HL-60 (cell line): Measurements from ENCODE around the gene ANKRD35.

Experiments used
- DNase-seq, 2 experiments: peaks; one replicate each; pipeline ENCODE4 v3.0.0-alpha.2; 2010 to 2020; ENCODE audit warnings: low read depth in 1 of 2, low spot score in 1 of 2
- H3K27ac ChIP-seq: fragments of 250-450 bp; sonication (Bioruptor Pico); replicated peaks from 2 replicates; pipeline ENCODE4 v1.5.1; 2020; ENCODE audit warnings: mild to moderate bottlenecking, moderate library complexity
- H3K27me3 ChIP-seq: fragments of 250-450 bp; sonication (Bioruptor Pico); 2 replicates; pipeline ENCODE4 v1.5.1; 2021; ENCODE audit warnings: mild to moderate bottlenecking, moderate library complexity; ENCODE audit not compliant: insufficient read depth, poor library complexity, severe bottlenecking
- H3K4me3 ChIP-seq: replicated peaks from 2 replicates; pipeline ENCODE4 v1.5.1; 2011; ENCODE audit warnings: mild to moderate bottlenecking, control low read depth, low read length; ENCODE audit not compliant: insufficient read depth
- CTCF ChIP-seq: IDR thresholded peaks from one replicate; pipeline ENCODE4 v1.5.1; 2011; ENCODE audit warnings: low read length, control low read depth, inconsistent platforms; ENCODE audit not compliant: insufficient read depth
- GABPA ChIP-seq: IDR thresholded peaks from 2 replicates; pipeline ENCODE4 v1.6.1; 2012; ENCODE audit warnings: low read depth
- POLR2AphosphoS5 ChIP-seq: IDR thresholded peaks from 2 replicates; pipeline ENCODE4 v1.6.1; 2012; ENCODE audit warnings: low read depth
- REST ChIP-seq: IDR thresholded peaks from 2 replicates; pipeline ENCODE4 v1.6.1; 2012; ENCODE audit warnings: low read depth; ENCODE audit not compliant: insufficient replicate concordance
- SPI1 ChIP-seq: IDR thresholded peaks from 2 replicates; pipeline ENCODE4 v1.6.1; 2012; ENCODE audit warnings: low read depth, mild to moderate bottlenecking, borderline replicate concordance

Gene ANKRD35

GRCh38 chr1:145858238-145858900 lies 27.3 kb downstream of the ANKRD35 start:
- no peak for TF ChIP-seq GABPA
- no peak for TF ChIP-seq POLR2AphosphoS5
- TF ChIP-seq CTCF: no peak
- no peak for TF ChIP-seq SPI1
- no peak for TF ChIP-seq REST
- Histone ChIP-seq H3K27me3 (no peaks in the 10 kb centered on the region), H3K27ac (no peak overlapping the region), H3K4me3 (peak overlapping the region; percentile 95)
- DNase-seq: peak; percentile 26 to 42

GRCh38 chr1:145857170-145857569 lies 28.5 kb downstream of the ANKRD35 start:
- H3K27ac ChIP-seq: no peak overlapping the region
- TF ChIP-seq GABPA (no peak), CTCF (no peak), POLR2AphosphoS5 (no peak), SPI1 (no peak), REST (no peak)

GRCh38 chr1:145855426-145855948 lies 30.2 kb downstream of the ANKRD35 start:
- no peak for TF ChIP-seq POLR2AphosphoS5
- TF ChIP-seq CTCF: peak; percentile 8
- Histone ChIP-seq H3K27me3 (no peaks in the 10 kb centered on the region), H3K27ac (no peak overlapping the region), H3K4me3 (no peak overlapping the region)
- DNase-seq: no peak

More at GRCh38 chr1:145857170-145857569, 28.5 kb downstream of the ANKRD35 start:
- no peak for DNase-seq
- Histone ChIP-seq H3K27me3 (no peaks in the 10 kb centered on the region), H3K4me3 (no peak overlapping the region)
